Measurements from ENCODE around the gene PIAS2. TPM values are rescaled to one million over a fixed set of nuclear protein-coding genes. Genes with fewer than 3 reads are reported as not detected.

PIAS2 gene
- total and polyA plus RNA-seq, 9 of the 15 experiments (the other 6 are each of a cell fraction or from before 2014, with no cell fraction given) = 2.9 to 23.9 (median 12.0) TPM

DNA sequence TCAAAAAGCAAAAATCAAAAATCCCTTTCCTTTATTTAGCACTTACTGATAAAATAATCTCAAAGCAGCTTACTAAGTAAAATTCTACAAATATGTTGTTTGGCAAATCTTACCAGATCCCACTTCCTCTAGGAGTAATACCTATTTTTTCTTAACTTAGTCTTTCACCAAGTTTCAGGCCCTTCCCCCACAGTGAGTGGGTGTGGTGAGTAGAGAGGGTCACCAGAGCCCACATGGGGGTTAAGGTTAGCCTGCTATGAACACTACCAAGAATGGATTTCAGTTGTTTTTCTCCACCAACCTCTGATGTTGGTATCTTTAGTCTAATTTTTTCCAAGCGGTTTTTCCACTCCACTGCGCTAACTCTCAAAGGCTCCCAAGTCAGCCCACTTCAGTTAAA, 23.2 kb downstream of the PIAS2 start:
- H3K9me3 ChIP-seq (replicated peaks; ENCODE audit: control insufficient read depth, insufficient read depth, low read depth, low read length) = peaks cover 6% of the 10 kb centered on the region
- no peaks in the 10 kb centered on the region for H4K20me1 ChIP-seq (replicated peaks; ENCODE audit: control insufficient read depth, insufficient read depth, low read length)
- no peak overlapping the region for H3K4me3 ChIP-seq
- H3K9me1 ChIP-seq (ENCODE audit: control insufficient read depth, insufficient read depth, low read length) = no peaks in the 10 kb centered on the region
- BruUV-seq (replicated peaks) = no TSS peak
- FAIRE-seq (no peak), DNase-seq (ENCODE audit: extremely low read depth in 1 of 4, low spot score in 3 of 4) (peak in 2 of 4 experiments; percentile 15 to 23), ATAC-seq (peak; percentile 41)
- H3K36me3 ChIP-seq (ENCODE audit: control insufficient read depth, insufficient read depth, low read length) = peaks cover 18% of the 10 kb centered on the region
- H3K4me2 ChIP-seq (ENCODE audit: insufficient read depth, low read length) = no peak overlapping the region
- H3K4me1 ChIP-seq (replicated peaks in 1 of 2; ENCODE audit: control insufficient read depth in 2 of 2, insufficient read depth in 2 of 2, low read length in 2 of 2) = peaks cover 0 to 21% of the 10 kb centered on the region in 2 experiments; a peak in 4 of 5 replicates
- intact Hi-C loops (cut with micrococcal nuclease) = no loop called here
- H2AFZ ChIP-seq (ENCODE audit: low read depth, low read length) = no peak overlapping the region
- H3K27ac ChIP-seq (ENCODE audit: extremely low read depth, low read depth, low read length) = no peak overlapping the region
- no peaks in the 10 kb centered on the region for H3K27me3 ChIP-seq (ENCODE audit: control insufficient read depth in 2 of 2, insufficient read depth in 2 of 2, low read length in 2 of 2)
- in situ Hi-C loops (cut with MboI) = no loop called here
- POLR2A ChIA-PET = no interaction called here
- CTCF ChIA-PET (ENCODE audit: low intra/inter-chr PET ratio) = no interaction called here
- WGBS (ENCODE audit: insufficient coverage, low coverage, missing lambda C conversion rate) = 73% methylated on average over 2 of the region's 2 CpGs
- TF ChIP-seq, protein P1, sequence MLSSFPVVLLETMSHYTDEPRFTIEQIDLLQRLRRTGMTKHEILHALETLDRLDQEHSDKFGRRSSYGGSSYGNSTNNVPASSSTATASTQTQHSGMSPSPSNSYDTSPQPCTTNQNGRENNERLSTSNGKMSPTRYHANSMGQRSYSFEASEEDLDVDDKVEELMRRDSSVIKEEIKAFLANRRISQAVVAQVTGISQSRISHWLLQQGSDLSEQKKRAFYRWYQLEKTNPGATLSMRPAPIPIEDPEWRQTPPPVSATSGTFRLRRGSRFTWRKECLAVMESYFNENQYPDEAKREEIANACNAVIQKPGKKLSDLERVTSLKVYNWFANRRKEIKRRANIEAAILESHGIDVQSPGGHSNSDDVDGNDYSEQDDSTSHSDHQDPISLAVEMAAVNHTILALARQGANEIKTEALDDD (IDR thresholded peaks at IDR 0.05) = peak; percentile 76; the same call in 1 of the 2 replicates
- TF ChIP-seq EGR1 (conservative IDR thresholded peaks at IDR 0.05) (peak; percentile 59), MYC (IDR thresholded peaks at IDR 0.05; ENCODE audit: low read depth, low read length) (no peak), MYC (CRISPR knock-in tag; IDR thresholded peaks at IDR 0.05; ENCODE audit: borderline replicate concordance, low read depth) (no peak)
- TF ChIP-seq, protein P2, sequence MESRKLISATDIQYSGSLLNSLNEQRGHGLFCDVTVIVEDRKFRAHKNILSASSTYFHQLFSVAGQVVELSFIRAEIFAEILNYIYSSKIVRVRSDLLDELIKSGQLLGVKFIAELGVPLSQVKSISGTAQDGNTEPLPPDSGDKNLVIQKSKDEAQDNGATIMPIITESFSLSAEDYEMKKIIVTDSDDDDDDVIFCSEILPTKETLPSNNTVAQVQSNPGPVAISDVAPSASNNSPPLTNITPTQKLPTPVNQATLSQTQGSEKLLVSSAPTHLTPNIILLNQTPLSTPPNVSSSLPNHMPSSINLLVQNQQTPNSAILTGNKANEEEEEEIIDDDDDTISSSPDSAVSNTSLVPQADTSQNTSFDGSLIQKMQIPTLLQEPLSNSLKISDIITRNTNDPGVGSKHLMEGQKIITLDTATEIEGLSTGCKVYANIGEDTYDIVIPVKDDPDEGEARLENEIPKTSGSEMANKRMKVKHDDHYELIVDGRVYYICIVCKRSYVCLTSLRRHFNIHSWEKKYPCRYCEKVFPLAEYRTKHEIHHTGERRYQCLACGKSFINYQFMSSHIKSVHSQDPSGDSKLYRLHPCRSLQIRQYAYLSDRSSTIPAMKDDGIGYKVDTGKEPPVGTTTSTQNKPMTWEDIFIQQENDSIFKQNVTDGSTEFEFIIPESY (CRISPR knock-in tag; IDR thresholded peaks at IDR 0.05) = peak; percentile 41; the same call in 1 of the 2 replicates
- peaks cover 86% of the 10 kb centered on the region for H3K79me2 ChIP-seq (ENCODE audit: control insufficient read depth, insufficient read depth, low read length)
- H3K9ac ChIP-seq (ENCODE audit: insufficient read depth in 1 of 2, low read depth in 2 of 2, low read length in 2 of 2) = no peak overlapping the region
